Thyroid gland (tissue), 4 donors: ENCODE results near the gene LMNTD2.

Experiments used
- CTCF ChIP-seq, 6 experiments: fragments of 200-600 bp in 3 of 6; fragments of 450-650 bp in 3 of 6; sonication (generic) in 3 of 6; IDR thresholded peaks; one replicate each; pipeline ENCODE4 v1.5.1; 2016 to 2019; ENCODE audit warnings: antibody characterized with exemption in 6 of 6, mild to moderate bottlenecking in 2 of 6, inconsistent platforms in 1 of 6, moderate library complexity in 1 of 6
- POLR2A ChIP-seq, 2 donors: fragments of 450-650 bp; IDR thresholded peaks; one replicate each; pipeline ENCODE4 v1.6.1; 2017; ENCODE audit warnings: antibody characterized with exemption in 2 of 2, mild to moderate bottlenecking in 2 of 2, moderate library complexity in 1 of 2

- TF ChIP-seq CTCF (IDR thresholded peaks at IDR 0.05) (no peak), POLR2A (IDR thresholded peaks at IDR 0.05) (no peak)
Measured at GRCh38 chr11:531919-532526, 28.5 kb downstream of the LMNTD2 start.
